Body of pancreas (tissue), 4 donors: ENCODE data around the gene SMYD1. TPM values are rescaled to one million over a fixed set of nuclear protein-coding genes. Genes with fewer than 3 reads are reported as not detected.

Experiments
- ATAC-seq: fragments of 150-250 bp; one replicate; pipeline ENCODE4 v1.9.1; 2016
- DNase-seq, 4 donors: peaks; one replicate each; pipeline ENCODE4 v3.0.0-alpha.2; 2019
- H3K27ac ChIP-seq, 4 donors: fragments of 200-600 bp; sonication (generic); 1 replicate in 3 of 4; 2 replicates in 1 of 4; pipeline versions ENCODE4 v1.5.1 to v1.6.1; 2016 to 2019; ENCODE audit warnings: mild to moderate bottlenecking in 1 of 4, mixed read lengths in 1 of 4, moderate library complexity in 1 of 4
- H3K27me3 ChIP-seq, 2 donors: fragments of 200-600 bp; sonication (generic); one replicate each; pipeline ENCODE4 v1.6.0; 2016; ENCODE audit warnings: mild to moderate bottlenecking in 1 of 2
- H3K36me3 ChIP-seq, 2 donors: fragments of 200-600 bp; sonication (generic); replicated peaks in 1 of 2; 2 replicates each; pipeline ENCODE4 v1.5.1; 2016; ENCODE audit warnings: low read depth in 2 of 2; ENCODE audit not compliant: insufficient read depth in 1 of 2
- H3K4me1 ChIP-seq: fragments of 200-600 bp; sonication (generic); one replicate; pipeline ENCODE4 v1.6.0; 2016
- H3K4me3 ChIP-seq, 2 donors: fragments of 200-600 bp; sonication (generic); 1 replicate in 1 of 2; 2 replicates in 1 of 2; pipeline ENCODE4 v1.5.1; 2016 to 2019
- H3K9me3 ChIP-seq, 3 donors: fragments of 200-600 bp; sonication (generic); 1 replicate in 2 of 3; 2 replicates in 1 of 3; pipeline ENCODE4 v1.5.1; 2016
- CTCF ChIP-seq, 7 experiments: fragments of 450-650 bp in 4 of 7; fragments of 200-600 bp in 3 of 7; sonication (generic) in 3 of 7; IDR thresholded peaks; one replicate each; pipeline ENCODE4 v1.5.1; 2016 to 2019; ENCODE audit warnings: antibody characterized with exemption in 7 of 7
- POLR2A ChIP-seq, 3 donors: fragments of 450-650 bp; IDR thresholded peaks; one replicate each; pipeline ENCODE4 v1.6.1; 2016; ENCODE audit warnings: antibody characterized with exemption in 3 of 3, mild to moderate bottlenecking in 2 of 3
- WGBS, 2 donors: methylation state at CpG; one replicate each; pipeline ENCODE4 v1.1.5; 2017; 5-methylcytosine and 5-hydroxymethylcytosine counted together
- intact Hi-C: fragments of 100-400 bp; cut with DNase I; formaldehyde crosslinking; loops from one replicate; pipeline ENCODE4 v1.15.1; 2023
- total RNA-seq, 2 donors: library from RNA; depleted of rRNA; stranded (reverse); fragments of >200 nt; gene quantifications; one replicate each; pipeline ENCODE4 v1.1.0, GENCODE V29; 2016

The SMYD1 gene
- total RNA-seq, 2 donors from 2014 or later, result not detected

GRCh38 chr2:88114889-88115288, 47.3 kb downstream of the SMYD1 start:
- intact Hi-C loops, result no loop called here
- no peak overlapping the region for H3K4me3 ChIP-seq
- ATAC-seq (no peak), DNase-seq (no peak)
- WGBS, 2 donors, result 73 to 80% methylated on average over 5 of the region's 5 CpGs
- H3K9me3 ChIP-seq, result no peaks in the 10 kb centered on the region
- no peaks in the 10 kb centered on the region for H3K4me1 ChIP-seq
- no peaks in the 10 kb centered on the region for H3K36me3 ChIP-seq
- no peak for TF ChIP-seq CTCF (IDR thresholded peaks at IDR 0.05)
- no peak for TF ChIP-seq POLR2A (IDR thresholded peaks at IDR 0.05)
- H3K27ac ChIP-seq, result no peak overlapping the region
- no peaks in the 10 kb centered on the region for H3K27me3 ChIP-seq

- DNase-seq (no peak), ATAC-seq (no peak)
- 79% methylated on average over 10 of the region's 10 CpGs for WGBS, 2 donors
- no peaks in the 10 kb centered on the region for H3K4me1 ChIP-seq
- intact Hi-C loops, result no loop called here
- H3K27ac ChIP-seq, result no peak overlapping the region
- H3K27me3 ChIP-seq, result no peaks in the 10 kb centered on the region
- no peak for TF ChIP-seq CTCF (IDR thresholded peaks at IDR 0.05)
- TF ChIP-seq POLR2A (IDR thresholded peaks at IDR 0.05), result no peak
- H3K9me3 ChIP-seq, result no peaks in the 10 kb centered on the region
- no peak overlapping the region for H3K4me3 ChIP-seq
- no peaks in the 10 kb centered on the region for H3K36me3 ChIP-seq
Observed at GRCh38 chr2:88115825-88116518, 48.3 kb downstream of the SMYD1 start.

GRCh38 chr2:88116669-88117432, 49.2 kb downstream of the SMYD1 start:
- Histone ChIP-seq H3K27me3 (no peaks in the 10 kb centered on the region), H3K4me1 (no peaks in the 10 kb centered on the region), H3K27ac (no peak overlapping the region), H3K4me3 (no peak overlapping the region), H3K36me3 (no peaks in the 10 kb centered on the region), H3K9me3 (no peaks in the 10 kb centered on the region)
- WGBS, 2 donors, result 84% methylated on average over 18 of the region's 18 CpGs
- intact Hi-C loops, result no loop called here
- ATAC-seq (no peak), DNase-seq (no peak)
- TF ChIP-seq POLR2A (IDR thresholded peaks at IDR 0.05) (no peak), CTCF (IDR thresholded peaks at IDR 0.05) (no peak)

- DNase-seq (no peak), ATAC-seq (no peak)
- Histone ChIP-seq H3K4me3 (no peak overlapping the region), H3K4me1 (no peaks in the 10 kb centered on the region), H3K9me3 (no peaks in the 10 kb centered on the region), H3K36me3 (no peaks in the 10 kb centered on the region), H3K27me3 (no peaks in the 10 kb centered on the region), H3K27ac (no peak overlapping the region)
- TF ChIP-seq CTCF (IDR thresholded peaks at IDR 0.05) (no peak), POLR2A (IDR thresholded peaks at IDR 0.05) (no peak)
- 51 to 62% methylated on average over 4 of the region's 4 CpGs for WGBS, 2 donors
- intact Hi-C loops, result no loop called here
Observed at GRCh38 chr2:88117973-88118372, 50.3 kb downstream of the SMYD1 start.
